NCI-H524 treated with DMSO at 0.1 percent for 48 hours (cell line): ENCODE data around the gene EIF6.
"Not testable (repeated sequence)": the region's sequence is repeated elsewhere in the genome, so short reads cannot be mapped to it uniquely, and the experiment has no call there.

Source experiments
- DNase-seq: peaks from one replicate; lab custom pipeline; 2025; lab: John Stamatoyannopoulos, UW

EIF6 gene

DNA sequence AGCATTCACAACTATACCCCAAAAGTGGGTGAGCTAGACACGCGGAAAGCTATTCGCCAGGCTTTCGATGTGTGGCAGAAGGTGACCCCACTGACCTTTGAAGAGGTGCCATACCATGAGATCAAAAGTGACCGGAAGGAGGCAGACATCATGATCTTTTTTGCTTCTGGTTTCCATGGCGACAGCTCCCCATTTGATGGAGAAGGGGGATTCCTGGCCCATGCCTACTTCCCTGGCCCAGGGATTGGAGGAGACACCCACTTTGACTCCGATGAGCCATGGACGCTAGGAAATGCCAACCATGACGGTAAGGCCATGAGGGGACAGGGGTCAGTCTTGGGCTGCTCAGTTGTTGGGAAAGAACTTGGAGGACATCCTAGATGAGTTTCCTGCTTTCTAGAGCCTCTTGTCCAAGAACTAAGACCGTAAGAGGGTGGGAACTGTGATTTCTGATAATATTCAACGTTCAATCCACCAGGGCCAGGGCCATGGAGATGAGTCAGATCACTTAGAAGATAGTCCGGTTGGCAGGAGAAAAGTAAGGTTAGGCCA, 30.0 kb downstream of the EIF6 start:
- no peak for DNase-seq

DNA sequence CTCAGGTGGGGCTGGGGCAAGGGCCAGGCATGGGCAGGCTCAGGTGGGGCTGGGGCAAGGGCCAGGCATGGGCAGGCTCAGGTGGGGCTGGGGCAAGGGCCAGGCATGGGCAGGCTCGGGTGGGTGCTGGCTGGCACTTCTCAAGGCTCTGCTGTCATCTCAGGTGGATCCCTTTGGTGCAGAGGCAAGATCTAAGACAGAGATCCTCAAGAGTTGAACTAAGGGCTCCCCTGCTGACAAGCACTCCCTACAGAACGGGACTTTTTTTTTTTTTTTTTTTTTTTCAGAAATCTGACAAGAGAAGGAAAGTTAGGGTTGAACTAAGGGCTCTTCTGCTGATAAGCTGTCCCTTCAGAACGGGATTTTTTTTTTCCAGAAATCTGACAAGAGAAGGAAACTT, 31.6 kb downstream of the EIF6 start:
- no peak for DNase-seq

- DNase-seq = not testable (repeated sequence)
Observed at GRCh38 chr20:35252598-35252997, 32.0 kb downstream of the EIF6 start.

DNA sequence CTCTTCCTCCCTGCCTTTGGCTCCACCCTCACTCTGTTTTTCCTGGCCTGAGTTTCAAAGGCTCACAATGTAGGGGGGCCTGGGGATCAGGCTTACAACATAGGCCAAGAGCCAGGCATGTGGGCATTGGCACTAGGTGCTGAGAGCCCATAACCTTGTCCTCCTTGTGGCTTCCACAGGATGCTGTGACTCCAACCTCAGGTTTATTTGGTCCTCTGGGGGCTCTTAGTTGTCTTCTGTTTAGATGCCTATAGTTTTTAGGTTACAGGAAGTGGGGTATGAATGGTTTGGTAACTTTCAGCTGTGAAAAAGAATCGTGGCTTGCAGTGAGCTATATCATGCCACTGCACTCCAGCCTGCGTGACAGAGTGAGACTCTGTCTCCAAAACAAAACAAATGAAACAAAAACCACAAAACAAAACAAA, 32.5 kb downstream of the EIF6 start:
- no peak for DNase-seq

DNA sequence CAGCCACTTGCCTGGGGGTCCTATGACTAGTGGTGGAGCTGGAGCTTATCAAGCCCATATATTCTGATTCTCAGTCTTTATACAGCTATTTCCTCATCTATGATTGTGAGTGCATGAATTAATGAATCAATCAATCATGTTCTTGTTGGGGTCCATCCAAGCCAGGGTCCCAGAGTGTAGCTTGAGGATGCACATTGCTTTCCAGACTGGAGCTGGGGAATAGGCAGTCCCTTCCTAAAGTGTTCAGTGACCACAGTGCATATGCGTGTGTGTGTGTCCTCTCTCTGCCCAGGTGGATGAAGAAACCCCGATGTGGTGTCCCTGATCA, 33.0 kb downstream of the EIF6 start:
- DNase-seq = no peak

GRCh38 chr20:35248641-35249475, 35.7 kb downstream of the EIF6 start:
- DNase-seq = no peak

DNA sequence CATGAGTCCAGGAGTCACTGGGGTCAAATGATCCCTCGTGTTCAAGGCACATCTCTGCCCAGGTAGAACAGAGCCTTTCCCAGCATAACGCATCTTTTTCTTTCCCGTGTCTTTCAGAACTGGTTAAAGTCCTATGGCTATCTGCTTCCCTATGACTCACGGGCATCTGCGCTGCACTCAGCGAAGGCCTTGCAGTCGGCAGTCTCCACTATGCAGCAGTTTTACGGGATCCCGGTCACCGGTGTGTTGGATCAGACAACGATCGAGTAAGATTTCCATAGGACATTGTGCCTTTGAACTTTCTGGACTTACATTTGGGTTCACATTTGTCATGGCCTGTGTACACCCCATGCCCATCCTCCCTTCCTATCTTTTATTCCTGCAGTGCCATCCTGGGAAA, 37.8 kb downstream of the EIF6 start:
- DNase-seq = no peak

- no peak for DNase-seq
Observed at GRCh38 chr20:35243986-35244385, 40.6 kb downstream of the EIF6 start.

DNA sequence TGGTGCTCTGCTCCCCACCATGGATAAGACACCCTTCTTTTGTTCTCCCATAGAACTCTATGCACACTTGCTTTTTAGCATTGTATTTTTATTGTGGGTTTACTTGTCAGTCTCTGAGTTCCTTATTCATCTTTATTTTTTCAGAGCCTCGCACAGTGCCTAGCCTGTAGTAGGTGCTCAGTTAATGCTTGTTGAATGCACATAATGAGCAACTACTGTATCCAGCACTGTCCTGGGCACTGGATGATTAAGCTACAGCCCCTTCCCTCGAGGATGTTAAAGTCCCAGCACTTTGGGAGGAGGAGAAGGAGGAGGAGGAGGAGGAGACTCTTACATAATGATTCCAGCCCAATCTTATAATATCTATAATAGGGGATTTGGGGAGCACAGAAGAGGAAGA, 41.3 kb downstream of the EIF6 start:
- DNase-seq = no peak

- no peak for DNase-seq
Observed at GRCh38 chr20:35240811-35241293, 43.7 kb downstream of the EIF6 start.

DNA sequence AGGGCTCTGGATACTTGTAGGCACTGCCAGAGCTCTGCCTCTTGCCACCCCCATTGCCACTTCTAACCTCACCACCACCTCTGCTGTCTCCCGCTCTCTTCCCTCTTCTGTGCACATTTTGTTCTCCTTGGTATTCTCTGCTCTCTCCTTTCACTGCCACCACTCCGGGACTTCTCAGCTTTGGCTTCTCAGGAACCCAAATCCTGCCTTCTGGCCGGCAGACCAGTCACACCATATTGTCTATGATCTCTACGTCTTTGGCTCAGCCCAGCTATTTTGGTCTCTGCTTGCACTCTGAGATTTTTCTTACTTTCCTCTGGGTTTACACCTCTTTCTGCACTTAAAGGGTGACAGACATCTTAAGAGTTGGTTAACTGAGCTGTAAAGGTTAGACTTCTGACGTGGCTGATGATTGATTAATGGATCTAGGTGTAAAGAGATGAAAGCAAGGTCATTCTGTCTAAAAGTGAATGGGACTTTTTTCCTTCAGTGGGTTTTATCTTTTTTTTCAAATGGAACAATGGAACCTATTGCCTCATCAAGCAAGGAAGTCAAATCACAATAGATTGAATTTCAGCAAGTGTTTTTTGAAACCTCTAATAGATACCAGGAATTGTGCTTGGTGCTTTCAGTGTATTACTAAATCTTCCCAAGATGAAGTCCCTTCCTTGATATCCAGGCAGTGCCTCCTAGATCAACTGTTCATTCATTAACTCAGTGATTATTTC, 44.3 kb downstream of the EIF6 start:
- no peak for DNase-seq

GRCh38 chr20:35238735-35239134, 45.8 kb downstream of the EIF6 start:
- DNase-seq = no peak

- DNase-seq = no peak
Observed at GRCh38 chr20:35238170-35238569, 46.4 kb downstream of the EIF6 start.

- no peak for DNase-seq
Observed at GRCh38 chr20:35237486-35237885, 47.1 kb downstream of the EIF6 start.

DNA sequence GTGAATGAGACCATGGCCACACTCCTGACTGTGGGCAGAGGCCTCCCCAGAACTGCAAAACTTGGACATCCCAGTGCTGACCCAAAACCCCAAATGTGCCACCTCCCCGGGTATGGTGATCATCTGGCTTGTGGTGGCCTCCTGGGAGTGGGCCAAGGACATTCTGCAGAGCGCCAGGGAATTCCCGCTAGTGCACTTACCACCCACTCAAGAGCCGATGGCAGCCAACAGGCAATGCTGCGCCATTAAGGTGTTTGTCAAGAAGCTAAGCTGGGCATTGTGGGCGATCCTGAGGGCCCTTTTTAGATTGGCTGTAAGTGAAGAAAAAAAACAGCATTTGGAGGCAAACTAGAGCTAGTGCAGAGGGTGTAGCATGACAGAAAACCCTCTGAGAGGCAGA, 48.7 kb downstream of the EIF6 start:
- no peak for DNase-seq

- peak; percentile 61 for DNase-seq
Observed at GRCh38 chr20:35232575-35232974, 52.0 kb downstream of the EIF6 start.
